ENCODE results near the gene SULF2.

- no peak for TF ChIP-seq SMC3 (IDR thresholded peaks at IDR 0.05; ENCODE audit: low read depth, low read length)
- TF ChIP-seq CTCF (conservative IDR thresholded peaks at IDR 0.05; ENCODE audit: low read depth, low read length) = no peak
- TF ChIP-seq POLR2A (IDR thresholded peaks at IDR 0.05; ENCODE audit: low read depth, low read length) = no peak
- TF ChIP-seq RAD21 (IDR thresholded peaks at IDR 0.05; ENCODE audit: low read length) = no peak
- no peak for TF ChIP-seq MXI1 (IDR thresholded peaks at IDR 0.05; ENCODE audit: borderline replicate concordance, low read depth, low read length)
- TF ChIP-seq NFE2L2 (IDR thresholded peaks at IDR 0.05; ENCODE audit: low read depth, low read length) = no peak
- TF ChIP-seq BHLHE40 (IDR thresholded peaks at IDR 0.05; ENCODE audit: low read depth, low read length) = no peak
- TF ChIP-seq CHD1 (IDR thresholded peaks at IDR 0.05; ENCODE audit: low read depth, low read length) = no peak
These were observed 20.7 kb upstream of the SULF2 start for GRCh38 chr20:47805951-47806350.

Measured in IMR-90 (cell line).